ENCODE measurements around the gene HTRA3. TPM values are rescaled to one million over a fixed set of nuclear protein-coding genes. Genes with fewer than 3 reads are reported as not detected.

Gene HTRA3
- total RNA-seq, 2 donors from 2014 or later = 33.8 to 124 TPM

GRCh38 chr4:8252301-8253173, 17.0 kb upstream of the HTRA3 start:
- Histone ChIP-seq H3K27ac (no peak overlapping the region), H3K9me3 (no peaks in the 10 kb centered on the region), H3K36me3 (no peaks in the 10 kb centered on the region), H3K4me1 (peaks cover 0 to 5% of the 10 kb centered on the region in 2 donors), H3K27me3 (no peaks in the 10 kb centered on the region), H3K4me3 (no peak overlapping the region)
- TF ChIP-seq, protein P1, sequence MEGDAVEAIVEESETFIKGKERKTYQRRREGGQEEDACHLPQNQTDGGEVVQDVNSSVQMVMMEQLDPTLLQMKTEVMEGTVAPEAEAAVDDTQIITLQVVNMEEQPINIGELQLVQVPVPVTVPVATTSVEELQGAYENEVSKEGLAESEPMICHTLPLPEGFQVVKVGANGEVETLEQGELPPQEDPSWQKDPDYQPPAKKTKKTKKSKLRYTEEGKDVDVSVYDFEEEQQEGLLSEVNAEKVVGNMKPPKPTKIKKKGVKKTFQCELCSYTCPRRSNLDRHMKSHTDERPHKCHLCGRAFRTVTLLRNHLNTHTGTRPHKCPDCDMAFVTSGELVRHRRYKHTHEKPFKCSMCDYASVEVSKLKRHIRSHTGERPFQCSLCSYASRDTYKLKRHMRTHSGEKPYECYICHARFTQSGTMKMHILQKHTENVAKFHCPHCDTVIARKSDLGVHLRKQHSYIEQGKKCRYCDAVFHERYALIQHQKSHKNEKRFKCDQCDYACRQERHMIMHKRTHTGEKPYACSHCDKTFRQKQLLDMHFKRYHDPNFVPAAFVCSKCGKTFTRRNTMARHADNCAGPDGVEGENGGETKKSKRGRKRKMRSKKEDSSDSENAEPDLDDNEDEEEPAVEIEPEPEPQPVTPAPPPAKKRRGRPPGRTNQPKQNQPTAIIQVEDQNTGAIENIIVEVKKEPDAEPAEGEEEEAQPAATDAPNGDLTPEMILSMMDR (IDR thresholded peaks at IDR 0.05) = no peak
- DNase-seq (ENCODE audit: low spot score) = no peak

DNA sequence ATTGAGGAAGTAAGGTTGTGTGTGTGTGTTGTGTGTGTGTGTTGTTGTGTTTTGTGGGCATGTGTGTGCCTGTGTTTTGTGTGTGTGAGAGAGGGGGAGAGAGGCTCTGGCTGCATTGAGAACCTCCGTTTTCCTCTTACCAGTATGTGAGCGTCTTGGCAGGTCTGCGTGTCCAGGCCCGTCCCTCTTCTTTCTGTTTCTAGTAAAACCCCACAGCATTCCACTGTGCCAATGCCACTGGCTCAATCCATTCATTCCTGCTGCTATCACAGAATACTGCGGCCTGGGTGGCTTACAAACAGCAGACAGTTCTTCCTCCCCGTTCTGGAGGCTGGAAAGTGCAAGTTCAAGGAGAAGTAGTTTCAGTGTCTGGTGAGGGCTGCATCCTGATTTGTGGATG, 15.5 kb upstream of the HTRA3 start:
- Histone ChIP-seq H3K36me3 (no peaks in the 10 kb centered on the region), H3K27me3 (no peaks in the 10 kb centered on the region), H3K9me3 (no peaks in the 10 kb centered on the region), H3K4me3 (no peak overlapping the region), H3K27ac (no peak overlapping the region), H3K4me1 (no peaks in the 10 kb centered on the region)
- DNase-seq (ENCODE audit: low spot score) = no peak
- TF ChIP-seq, protein P1 (IDR thresholded peaks at IDR 0.05) = no peak

- Histone ChIP-seq H3K9me3 (no peaks in the 10 kb centered on the region), H3K4me3 (no peak overlapping the region), H3K27ac (peak overlapping the region in 1 of 2 donors; percentile 5), H3K36me3 (no peaks in the 10 kb centered on the region), H3K4me1 (peaks cover 0 to 6% of the 10 kb centered on the region in 2 donors), H3K27me3 (no peaks in the 10 kb centered on the region)
- TF ChIP-seq, protein P1 (IDR thresholded peaks at IDR 0.05) = no peak
- peak; percentile 94 for DNase-seq (ENCODE audit: low spot score)
These were observed 13.7 kb upstream of the HTRA3 start for GRCh38 chr4:8255698-8256441.

GRCh38 chr4:8257854-8258253, 11.7 kb upstream of the HTRA3 start:
- H3K27ac ChIP-seq = no peak overlapping the region
- TF ChIP-seq, protein P1 (IDR thresholded peaks at IDR 0.05) = no peak
- H3K4me3 ChIP-seq = no peak overlapping the region
- no peaks in the 10 kb centered on the region for H3K9me3 ChIP-seq
- H3K27me3 ChIP-seq = no peaks in the 10 kb centered on the region
- H3K36me3 ChIP-seq = no peaks in the 10 kb centered on the region
- no peak for DNase-seq (ENCODE audit: low spot score)
- peaks cover 0 to 6% of the 10 kb centered on the region in 2 donors for H3K4me1 ChIP-seq

- H3K4me3 ChIP-seq = no peak overlapping the region
- H3K4me1 ChIP-seq = peaks cover 0 to 6% of the 10 kb centered on the region in 2 donors
- no peak overlapping the region for H3K27ac ChIP-seq
- TF ChIP-seq, protein P1 (IDR thresholded peaks at IDR 0.05) = no peak
- no peaks in the 10 kb centered on the region for H3K27me3 ChIP-seq
- no peaks in the 10 kb centered on the region for H3K36me3 ChIP-seq
- no peak for DNase-seq (ENCODE audit: low spot score)
- no peaks in the 10 kb centered on the region for H3K9me3 ChIP-seq
These were observed 10.9 kb upstream of the HTRA3 start for GRCh38 chr4:8258552-8259212.
